Caco-2 (cell line): ENCODE measurements around the gene STARD3NL. TPM values are rescaled to one million over a fixed set of nuclear protein-coding genes. Genes with fewer than 3 reads are reported as not detected.

Source experiments
- BruUV-seq: library from RNA; stranded (reverse); fragments of 400-500 nt; replicated peaks from 2 replicates; lab custom pipeline; 2021; lab: Mats Ljungman, UMichigan
- CTCF ChIA-PET: fragments of 300-600 bp; sonication (Branson Sonifier 250); formaldehyde crosslinking; loops from one replicate; lab custom pipeline; 2022; ENCODE audit warnings: antibody characterized with exemption; lab: Charles Lee
- POLR2A ChIA-PET: fragments of 300-600 bp; sonication (Branson Sonifier 250); formaldehyde crosslinking; loops from one replicate; lab custom pipeline; 2022; ENCODE audit warnings: antibody characterized with exemption; lab: Charles Lee
- DNase-seq, 2 experiments: peaks; one replicate each; pipeline versions ENCODE4 v3.0.0 to v3.0.0-alpha.2; 2020 to 2022
- H3K27me3 ChIP-seq: replicated peaks from 2 replicates; pipeline ENCODE4 v1.6.0; 2011; ENCODE audit warnings: low read length; ENCODE audit not compliant: control insufficient read depth, insufficient read depth
- H3K36me3 ChIP-seq: 2 replicates; pipeline ENCODE4 v1.5.1; 2011; ENCODE audit warnings: low read length; ENCODE audit not compliant: control insufficient read depth, insufficient read depth
- H3K4me1 ChIP-seq: fragments of 250-450 bp; sonication (Bioruptor Pico); 2 replicates; pipeline ENCODE4 v1.5.1; 2020; ENCODE audit warnings: mild to moderate bottlenecking
- H3K4me3 ChIP-seq: 2 replicates; pipeline ENCODE4 v1.5.1; 2011; ENCODE audit warnings: low read depth, mild to moderate bottlenecking, control low read depth, low read length
- H3K9me3 ChIP-seq: fragments of 250-450 bp; sonication (Bioruptor Pico); 2 replicates; pipeline ENCODE4 v1.5.1; 2020; ENCODE audit warnings: mild to moderate bottlenecking, moderate library complexity
- H3K27ac Mint-ChIP-seq: one replicate; pipeline ENCODE4 v1.8.0; 2022; ENCODE audit warnings: mixed read lengths; ENCODE audit not compliant: unreplicated experiment
- H3K27me3 Mint-ChIP-seq: one replicate; pipeline ENCODE4 v1.8.0; 2022; ENCODE audit warnings: mixed read lengths; ENCODE audit not compliant: insufficient read depth, unreplicated experiment
- H3K36me3 Mint-ChIP-seq: one replicate; pipeline ENCODE4 v1.8.0; 2022; ENCODE audit warnings: mild to moderate bottlenecking, mixed read lengths; ENCODE audit not compliant: insufficient read depth, unreplicated experiment
- H3K4me1 Mint-ChIP-seq: one replicate; pipeline ENCODE4 v1.8.0; 2022; ENCODE audit warnings: low read depth, mixed read lengths; ENCODE audit not compliant: unreplicated experiment
- H3K4me3 Mint-ChIP-seq: one replicate; pipeline ENCODE4 v1.8.0; 2022; ENCODE audit warnings: mild to moderate bottlenecking, moderate library complexity, mixed read lengths; ENCODE audit not compliant: unreplicated experiment
- H3K9me3 Mint-ChIP-seq: one replicate; pipeline ENCODE4 v1.8.0; 2022; ENCODE audit warnings: mixed read lengths; ENCODE audit not compliant: unreplicated experiment
- intact Hi-C: fragments of 100-400 bp; cut with micrococcal nuclease; formaldehyde crosslinking; loops from one replicate; pipeline ENCODE4 v1.10.0; 2022; ENCODE audit not compliant: unreplicated experiment
- total RNA-seq: library from RNA; stranded (reverse); gene quantifications from 2 replicates; pipeline ENCODE4 v1.2.3, GENCODE V29; 2022
- TF ChIP-seq, protein P1 (sequence below), 2 experiments: fragments of 200-600 bp in 1 of 2; IDR thresholded peaks; 1 replicate in 1 of 2; 2 replicates in 1 of 2; pipeline versions ENCODE4 v1.5.1 to v1.8.0; 2011 to 2022; ENCODE audit warnings: antibody characterized with exemption in 1 of 2, control low read depth in 1 of 2, inconsistent platforms in 1 of 2, low read depth in 1 of 2, low read length in 1 of 2, mild to moderate bottlenecking in 1 of 2, moderate library complexity in 1 of 2; ENCODE audit not compliant: insufficient read depth in 1 of 2, severe bottlenecking in 1 of 2, unreplicated experiment in 1 of 2

STARD3NL gene
- total RNA-seq, 1 experiment from 2014 or later: 32.6 TPM

DNA sequence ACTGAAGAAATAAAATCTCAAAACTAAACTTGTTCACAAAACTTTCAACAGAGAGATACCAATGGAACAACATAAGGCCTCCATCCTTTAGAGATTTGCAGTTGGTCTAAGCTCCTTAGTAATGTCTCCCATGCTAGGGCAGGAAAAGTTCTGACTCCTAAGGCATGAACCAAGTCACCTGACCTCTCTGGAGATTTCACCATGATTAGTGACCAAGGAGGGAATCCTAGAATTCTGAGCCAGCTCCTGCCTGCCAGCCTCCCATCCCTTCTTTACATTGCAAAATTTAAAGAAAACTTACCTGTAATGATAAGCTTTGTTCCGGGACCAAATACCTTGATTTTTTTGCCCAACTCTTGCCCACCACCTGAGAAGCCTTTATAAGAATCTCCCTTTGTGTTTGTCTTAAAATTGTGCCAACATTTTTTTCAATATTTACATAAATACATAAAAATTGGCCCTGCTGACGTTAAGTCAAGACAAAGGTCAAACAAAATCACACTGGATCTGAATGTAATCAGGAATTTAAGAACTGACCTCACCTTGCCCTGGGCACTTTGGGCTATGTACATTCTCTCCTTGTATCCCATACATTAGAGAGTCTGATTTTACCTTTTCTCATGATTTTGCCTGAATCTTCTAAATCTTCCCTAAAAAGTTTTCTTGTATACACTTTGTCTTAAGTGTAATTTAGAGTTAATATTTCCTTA is 95.4 kb downstream of the STARD3NL start, which contains the start of gene TARP:
Gene TARP, minus strand, starts transcription at position 351 of the 710 bp plus-strand sequence.
- Mint-ChIP-seq H3K4me1 (no peaks in the 10 kb centered on the region), H3K4me3 (no peak within 1 kb of the TSS), H3K9me3 (no peaks in the 10 kb centered on the region), H3K27ac (no peak within 1 kb of the TSS), H3K27me3 (peaks cover 2% of the 10 kb centered on the region), H3K36me3 (no peaks in the 10 kb centered on the region)
- no peak for DNase-seq
- ChIA-PET CTCF (interaction anchor here (0.7 kb wide), 1 partner anchor 53 kb away, joined by 3 read pairs; no protein-coding TSS in a partner anchor), POLR2A (no interaction called here)
- intact Hi-C loops: no loop called here
- TF ChIP-seq, protein P1, sequence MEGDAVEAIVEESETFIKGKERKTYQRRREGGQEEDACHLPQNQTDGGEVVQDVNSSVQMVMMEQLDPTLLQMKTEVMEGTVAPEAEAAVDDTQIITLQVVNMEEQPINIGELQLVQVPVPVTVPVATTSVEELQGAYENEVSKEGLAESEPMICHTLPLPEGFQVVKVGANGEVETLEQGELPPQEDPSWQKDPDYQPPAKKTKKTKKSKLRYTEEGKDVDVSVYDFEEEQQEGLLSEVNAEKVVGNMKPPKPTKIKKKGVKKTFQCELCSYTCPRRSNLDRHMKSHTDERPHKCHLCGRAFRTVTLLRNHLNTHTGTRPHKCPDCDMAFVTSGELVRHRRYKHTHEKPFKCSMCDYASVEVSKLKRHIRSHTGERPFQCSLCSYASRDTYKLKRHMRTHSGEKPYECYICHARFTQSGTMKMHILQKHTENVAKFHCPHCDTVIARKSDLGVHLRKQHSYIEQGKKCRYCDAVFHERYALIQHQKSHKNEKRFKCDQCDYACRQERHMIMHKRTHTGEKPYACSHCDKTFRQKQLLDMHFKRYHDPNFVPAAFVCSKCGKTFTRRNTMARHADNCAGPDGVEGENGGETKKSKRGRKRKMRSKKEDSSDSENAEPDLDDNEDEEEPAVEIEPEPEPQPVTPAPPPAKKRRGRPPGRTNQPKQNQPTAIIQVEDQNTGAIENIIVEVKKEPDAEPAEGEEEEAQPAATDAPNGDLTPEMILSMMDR (IDR thresholded peaks at IDR 0.05; ENCODE audit: insufficient read depth in 1 of 2, low read depth in 1 of 2, low read length in 1 of 2, severe bottlenecking in 1 of 2, unreplicated experiment in 1 of 2): no peak
- Histone ChIP-seq H3K9me3 (no peaks in the 10 kb centered on the region), H3K36me3 (no peaks in the 10 kb centered on the region), H3K4me1 (no peaks in the 10 kb centered on the region), H3K27me3 (no peaks in the 10 kb centered on the region), H3K4me3 (no peak within 1 kb of the TSS)
- no TSS peak for BruUV-seq

DNA sequence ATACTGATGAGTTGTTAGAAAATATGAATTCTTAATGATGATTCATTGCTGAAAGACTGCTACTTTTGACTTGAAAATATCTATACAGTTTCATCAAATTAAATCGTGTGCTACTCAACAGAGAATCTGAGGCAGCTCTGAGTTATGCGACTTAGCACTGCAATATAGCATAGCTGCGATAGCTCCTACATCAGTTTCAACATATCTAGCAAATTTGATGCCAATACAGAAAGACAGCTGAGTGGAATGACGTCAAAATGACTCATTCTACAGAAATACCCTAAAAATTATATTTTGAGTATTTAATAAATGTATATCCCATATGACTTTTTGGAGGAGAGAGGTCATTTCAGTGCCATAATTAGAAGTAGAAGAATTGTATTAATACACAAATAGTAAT is 96.4 kb downstream of the STARD3NL start:
- H3K27ac Mint-ChIP-seq: no peak overlapping the region
- peaks cover 2% of the 10 kb centered on the region for H3K27me3 Mint-ChIP-seq
- H3K9me3 Mint-ChIP-seq: no peaks in the 10 kb centered on the region
- intact Hi-C loops: no loop called here
- CTCF ChIA-PET: no interaction called here
- H3K4me3 Mint-ChIP-seq: no peak overlapping the region
- H3K27me3 ChIP-seq: no peaks in the 10 kb centered on the region
- POLR2A ChIA-PET: no interaction called here
- no peak for DNase-seq
- no peaks in the 10 kb centered on the region for H3K4me1 Mint-ChIP-seq
- H3K36me3 Mint-ChIP-seq: no peaks in the 10 kb centered on the region
- BruUV-seq: no TSS peak
- H3K9me3 ChIP-seq: no peaks in the 10 kb centered on the region
- H3K4me1 ChIP-seq: no peaks in the 10 kb centered on the region
- TF ChIP-seq, protein P1 (IDR thresholded peaks at IDR 0.05; ENCODE audit: insufficient read depth in 1 of 2, low read depth in 1 of 2, low read length in 1 of 2, severe bottlenecking in 1 of 2, unreplicated experiment in 1 of 2): no peak
- no peaks in the 10 kb centered on the region for H3K36me3 ChIP-seq
- H3K4me3 ChIP-seq: no peak overlapping the region

DNA sequence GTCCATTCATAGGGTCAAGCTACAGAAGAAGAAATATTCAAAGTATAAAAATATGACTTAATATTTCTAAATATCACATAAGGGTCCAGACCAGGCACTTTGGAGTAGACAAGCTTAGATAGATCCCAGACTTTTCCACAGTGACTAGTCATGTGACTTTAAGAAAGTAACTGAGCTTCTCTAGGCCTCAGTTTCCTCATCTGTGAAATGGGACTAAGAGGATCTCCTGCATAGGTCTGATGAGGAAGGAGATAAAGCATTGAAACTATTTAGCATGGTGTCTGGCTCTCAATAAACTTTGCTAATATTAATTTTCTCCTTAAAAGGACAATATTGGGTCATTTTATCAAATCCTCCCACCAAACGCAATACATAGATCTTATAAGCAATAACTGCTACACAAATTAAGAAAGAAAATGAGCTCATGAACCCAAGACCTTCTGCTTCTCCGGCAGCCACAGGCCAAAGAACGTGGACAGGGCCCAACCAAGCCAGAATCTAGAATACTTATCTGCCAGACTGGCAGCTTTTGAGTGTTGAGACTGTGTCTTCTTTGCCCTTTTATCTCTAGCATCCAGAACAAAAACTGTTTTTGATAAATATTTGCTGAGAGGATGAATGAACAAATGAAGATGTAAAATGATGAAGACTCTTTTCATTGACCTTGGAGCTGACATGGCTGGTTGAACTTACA is 97.0 kb downstream of the STARD3NL start:
- intact Hi-C loops: no loop called here
- DNase-seq: no peak
- no peaks in the 10 kb centered on the region for H3K4me1 ChIP-seq
- H3K36me3 ChIP-seq: no peaks in the 10 kb centered on the region
- H3K27me3 ChIP-seq: no peaks in the 10 kb centered on the region
- ChIA-PET POLR2A (no interaction called here), CTCF (no interaction called here)
- no peak overlapping the region for H3K4me3 ChIP-seq
- H3K4me1 Mint-ChIP-seq: no peaks in the 10 kb centered on the region
- H3K27me3 Mint-ChIP-seq: peaks cover 2% of the 10 kb centered on the region
- TF ChIP-seq, protein P1 (IDR thresholded peaks at IDR 0.05; ENCODE audit: insufficient read depth in 1 of 2, low read depth in 1 of 2, low read length in 1 of 2, severe bottlenecking in 1 of 2, unreplicated experiment in 1 of 2): no peak
- H3K9me3 ChIP-seq: no peaks in the 10 kb centered on the region
- H3K27ac Mint-ChIP-seq: no peak overlapping the region
- H3K36me3 Mint-ChIP-seq: no peaks in the 10 kb centered on the region
- no TSS peak for BruUV-seq
- no peak overlapping the region for H3K4me3 Mint-ChIP-seq
- H3K9me3 Mint-ChIP-seq: no peaks in the 10 kb centered on the region
